Large intestine (tissue), 3 donors: ENCODE results near the gene LRIG3. TPM values are rescaled to one million over a fixed set of nuclear protein-coding genes. Genes with fewer than 3 reads are reported as not detected.
"Not testable (repeated sequence)": the region's sequence is repeated elsewhere in the genome, so short reads cannot be mapped to it uniquely, and the experiment has no call there.

ENCODE experiments used
- DNase-seq, 2 donors: peaks; one replicate each; pipeline versions ENCODE4 v3.0.0 to v3.0.0-alpha.2; 2013
- H3K27ac ChIP-seq: one replicate; pipeline ENCODE4 v1.5.1; 2013; ENCODE audit warnings: low read length
- H3K27me3 ChIP-seq: 2 replicates; pipeline ENCODE4 v1.6.1; 2013; ENCODE audit warnings: low read length; ENCODE audit not compliant: control insufficient read depth, insufficient read depth
- H3K36me3 ChIP-seq: 2 replicates; pipeline ENCODE4 v1.6.1; 2013; ENCODE audit warnings: low read length; ENCODE audit not compliant: control insufficient read depth, insufficient read depth
- H3K4me1 ChIP-seq: one replicate; pipeline ENCODE4 v1.6.1; 2013; ENCODE audit warnings: low read length; ENCODE audit not compliant: control insufficient read depth, insufficient read depth
- H3K4me3 ChIP-seq: one replicate; pipeline ENCODE4 v1.5.1; 2013; ENCODE audit warnings: low read length
- H3K9me3 ChIP-seq: one replicate; pipeline ENCODE4 v1.6.1; 2013; ENCODE audit warnings: mild to moderate bottlenecking, low read depth, low read length, moderate library complexity; ENCODE audit not compliant: control insufficient read depth
- WGBS: methylation state at CpG from one replicate; pipeline ENCODE4 v1.1.5; 2013; ENCODE audit warnings: low lambda C conversion rate; ENCODE audit not compliant: insufficient coverage; 5-methylcytosine and 5-hydroxymethylcytosine counted together
- polyA plus RNA-seq: library from polyadenylated mRNA; unstranded; fragments of 120-200 nt; gene quantifications from one replicate; pipeline ENCODE4 v1.2.1, GENCODE V29; 2013

The LRIG3 gene
- polyA plus RNA-seq, 1 donor = 38.9 TPM

GRCh38 chr12:58871556-58871955 is 48.7 kb downstream of the LRIG3 start:
- Histone ChIP-seq H3K27ac (no peak overlapping the region), H3K4me3 (no peak overlapping the region), H3K4me1 (no peaks in the 10 kb centered on the region), H3K36me3 (peaks cover 49% of the 10 kb centered on the region), H3K27me3 (no peaks in the 10 kb centered on the region), H3K9me3 (no peaks in the 10 kb centered on the region)
- peak in 1 of 2 donors; percentile 31 for DNase-seq
- 75% methylated on average over 4 of the region's 5 CpGs for WGBS

GRCh38 chr12:58870595-58870994 is 49.7 kb downstream of the LRIG3 start:
- peak in 1 of 2 donors; percentile 29 for DNase-seq
- Histone ChIP-seq H3K27ac (peak overlapping the region; percentile 52), H3K4me1 (no peaks in the 10 kb centered on the region), H3K9me3 (no peaks in the 10 kb centered on the region), H3K4me3 (no peak overlapping the region), H3K27me3 (no peaks in the 10 kb centered on the region), H3K36me3 (peaks cover 45% of the 10 kb centered on the region)
- WGBS = no CpG with 5 or more reads among the region's 4 CpGs

- Histone ChIP-seq H3K4me3 (no peak overlapping the region), H3K36me3 (peaks cover 2% of the 10 kb centered on the region), H3K27me3 (no peaks in the 10 kb centered on the region), H3K4me1 (peaks cover 29% of the 10 kb centered on the region), H3K27ac (peak overlapping the region; percentile 90), H3K9me3 (peaks cover 3% of the 10 kb centered on the region)
- no peak for DNase-seq
- 82% methylated on average over 2 of the region's 4 CpGs for WGBS
Observed at GRCh38 chr12:58860788-58861240, 59.5 kb downstream of the LRIG3 start.

- Histone ChIP-seq H3K27ac (peak overlapping the region; percentile 90), H3K9me3 (peaks cover 3% of the 10 kb centered on the region), H3K27me3 (no peaks in the 10 kb centered on the region), H3K4me1 (peaks cover 32% of the 10 kb centered on the region), H3K36me3 (peaks cover 2% of the 10 kb centered on the region), H3K4me3 (no peak overlapping the region)
- WGBS = no CpG with 5 or more reads among the region's 8 CpGs
- DNase-seq = peak; percentile 56 to 84
Observed at GRCh38 chr12:58860056-58860787, 60.1 kb downstream of the LRIG3 start.

GRCh38 chr12:58858030-58858429 is 62.3 kb downstream of the LRIG3 start:
- 100% methylated on average over 2 of the region's 5 CpGs for WGBS
- Histone ChIP-seq H3K36me3 (no peaks in the 10 kb centered on the region), H3K27me3 (no peaks in the 10 kb centered on the region), H3K4me3 (no peak overlapping the region), H3K27ac (no peak overlapping the region), H3K9me3 (peaks cover 3% of the 10 kb centered on the region), H3K4me1 (peaks cover 31% of the 10 kb centered on the region)
- no peak for DNase-seq

- H3K27me3 ChIP-seq = not testable (repeated sequence)
- WGBS = 20% methylated on average over 1 of the region's 1 CpG
Observed at GRCh38 chr12:58857206-58857605, 63.1 kb downstream of the LRIG3 start.

GRCh38 chr12:58855630-58856029 is 64.7 kb downstream of the LRIG3 start:
- not testable (repeated sequence) for H3K9me3 ChIP-seq, H3K27me3 ChIP-seq, H3K4me3 ChIP-seq, H3K36me3 ChIP-seq
- H3K4me1 ChIP-seq = peaks cover 18% of the 10 kb centered on the region
- peak in 1 of 2 donors; percentile 76 for DNase-seq
- no CpG with 5 or more reads among the region's 5 CpGs for WGBS
- peak overlapping the region; percentile 44 for H3K27ac ChIP-seq

More at GRCh38 chr12:58857206-58857605, 63.1 kb downstream of the LRIG3 start:
- not testable (repeated sequence) for H3K36me3 ChIP-seq, H3K9me3 ChIP-seq, H3K27ac ChIP-seq, DNase-seq, H3K4me3 ChIP-seq
- H3K4me1 ChIP-seq = peaks cover 25% of the 10 kb centered on the region

GRCh38 chr12:58850826-58851225 is 69.5 kb downstream of the LRIG3 start:
- Histone ChIP-seq H3K4me3 (no peak overlapping the region), H3K27me3 (no peaks in the 10 kb centered on the region), H3K27ac (no peak overlapping the region), H3K36me3 (no peaks in the 10 kb centered on the region), H3K9me3 (no peaks in the 10 kb centered on the region), H3K4me1 (peaks cover 3% of the 10 kb centered on the region)
- no CpG with 5 or more reads among the region's 3 CpGs for WGBS
- DNase-seq = no peak

- Histone ChIP-seq H3K27ac (no peak overlapping the region), H3K4me3 (no peak overlapping the region), H3K36me3 (no peaks in the 10 kb centered on the region), H3K4me1 (no peaks in the 10 kb centered on the region), H3K27me3 (no peaks in the 10 kb centered on the region), H3K9me3 (no peaks in the 10 kb centered on the region)
- peak in 1 of 2 donors; percentile 9 for DNase-seq
- 38% methylated on average over 2 of the region's 5 CpGs for WGBS
Observed at GRCh38 chr12:58847901-58848600, 72.3 kb downstream of the LRIG3 start.

- DNase-seq = no peak
- H3K27ac ChIP-seq = no peak overlapping the region
- no peaks in the 10 kb centered on the region for H3K27me3 ChIP-seq
- H3K9me3 ChIP-seq = no peaks in the 10 kb centered on the region
- no peaks in the 10 kb centered on the region for H3K4me1 ChIP-seq
- WGBS = 100% methylated on average over 1 of the region's 4 CpGs
- no peaks in the 10 kb centered on the region for H3K36me3 ChIP-seq
- H3K4me3 ChIP-seq = no peak overlapping the region
Observed at GRCh38 chr12:58844161-58844560, 76.1 kb downstream of the LRIG3 start.
